ENCODE results near the gene MLLT3.

Gene MLLT3

DNA sequence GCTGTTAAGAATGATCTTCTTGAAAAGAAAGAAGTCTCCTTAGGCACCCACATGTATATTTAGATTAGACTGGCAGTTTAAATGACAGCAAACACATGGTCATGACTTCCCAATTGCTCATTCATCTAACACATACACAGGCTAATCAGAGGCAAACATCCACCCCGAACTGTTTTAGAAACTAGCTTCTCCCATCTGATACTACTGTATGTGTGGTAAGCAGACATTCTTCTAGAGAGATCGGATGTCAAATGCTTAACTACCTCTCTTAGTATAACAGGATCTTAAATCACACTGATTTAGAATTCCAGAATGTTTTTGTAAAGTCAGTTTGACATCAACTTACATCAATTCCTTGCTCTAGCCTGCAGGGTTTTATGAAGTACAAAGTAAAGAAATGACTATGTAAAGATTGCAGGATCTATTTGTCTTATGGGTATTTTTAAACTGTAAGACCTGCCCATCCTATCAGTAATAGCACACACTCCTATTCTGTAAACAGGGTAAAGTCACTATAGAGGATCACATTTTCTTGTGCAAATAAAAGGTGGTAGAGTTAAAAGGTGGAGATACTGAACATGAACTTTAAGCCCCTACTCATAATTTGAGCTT lies 239.7 kb downstream of the MLLT3 start:
- DNase-seq = no peak

DNA sequence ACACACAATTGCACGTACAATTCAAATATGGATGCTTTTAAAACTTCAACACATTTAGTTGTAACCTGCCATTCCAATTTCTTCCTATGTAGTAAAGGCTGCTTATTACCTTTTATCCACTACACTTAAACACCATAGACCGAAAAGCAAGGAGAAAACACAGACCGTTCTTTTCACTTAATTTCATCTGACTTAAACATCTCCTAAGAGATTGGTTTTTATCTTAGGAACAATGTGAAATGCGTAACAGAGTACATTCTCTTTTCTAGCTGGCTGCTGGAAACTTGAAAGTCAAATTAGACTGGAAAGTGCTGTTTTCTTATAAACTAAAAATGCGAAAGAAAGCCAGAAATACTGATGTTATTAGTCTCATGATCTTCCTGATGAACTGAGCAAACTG lies 241.8 kb downstream of the MLLT3 start:
- no peak for DNase-seq

DNA sequence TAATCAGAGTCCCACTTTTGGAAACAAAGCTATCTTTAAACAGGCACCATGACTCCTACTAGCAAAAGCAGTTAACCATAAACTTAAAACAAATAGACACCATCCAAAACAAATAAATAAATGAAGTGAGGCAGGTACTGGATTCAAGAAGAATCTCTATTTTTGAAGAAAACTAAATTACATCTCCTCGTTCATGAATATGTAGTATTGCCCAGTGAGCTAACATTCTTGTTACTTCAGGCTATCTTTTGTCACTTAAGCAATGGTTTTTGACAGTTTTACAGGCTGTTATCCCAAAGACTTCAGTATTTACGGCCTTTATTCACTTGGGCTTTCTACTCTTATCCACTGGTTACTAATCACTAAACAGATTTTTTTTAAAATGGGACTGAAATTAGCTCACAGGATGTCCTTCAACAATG lies 242.5 kb downstream of the MLLT3 start:
- DNase-seq = no peak

DNA sequence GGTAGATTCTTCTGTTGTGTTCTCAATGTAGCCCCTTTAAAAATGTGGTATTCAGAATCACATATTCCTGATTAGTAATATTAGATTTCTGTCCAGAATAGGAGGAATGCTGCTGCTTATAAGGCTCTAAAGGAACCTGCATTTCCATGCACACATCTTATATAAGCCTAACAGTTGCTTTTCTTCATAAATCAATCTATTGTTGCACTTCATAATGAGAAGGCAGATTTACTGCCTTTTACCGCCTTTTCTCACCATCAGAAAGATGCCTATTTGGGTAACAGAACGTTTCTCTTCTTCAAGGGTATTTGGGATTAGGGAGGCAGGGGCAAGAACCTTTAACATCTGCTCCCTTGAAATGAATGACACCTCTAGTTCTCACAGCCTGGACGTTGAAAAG lies 243.4 kb downstream of the MLLT3 start:
- DNase-seq = no peak

DNA sequence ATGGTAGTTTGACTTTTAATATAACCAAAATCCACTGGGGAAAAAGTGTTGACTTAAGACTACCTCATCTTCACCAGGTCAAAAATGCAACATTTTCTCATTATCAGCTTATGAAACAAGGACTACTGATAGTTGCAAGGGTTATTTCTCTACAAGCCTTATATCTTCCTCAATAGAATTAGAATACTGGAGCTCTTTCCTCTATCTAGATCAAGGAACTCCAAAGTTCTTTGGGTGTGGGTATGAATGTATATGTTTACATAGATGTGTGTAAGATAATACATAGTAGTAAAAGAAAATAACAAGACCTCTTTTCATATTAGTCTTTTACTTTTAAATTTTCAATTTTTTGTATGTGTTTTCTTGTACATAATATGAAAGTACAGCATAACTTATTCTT lies 244.5 kb downstream of the MLLT3 start:
- no peak for DNase-seq

DNA sequence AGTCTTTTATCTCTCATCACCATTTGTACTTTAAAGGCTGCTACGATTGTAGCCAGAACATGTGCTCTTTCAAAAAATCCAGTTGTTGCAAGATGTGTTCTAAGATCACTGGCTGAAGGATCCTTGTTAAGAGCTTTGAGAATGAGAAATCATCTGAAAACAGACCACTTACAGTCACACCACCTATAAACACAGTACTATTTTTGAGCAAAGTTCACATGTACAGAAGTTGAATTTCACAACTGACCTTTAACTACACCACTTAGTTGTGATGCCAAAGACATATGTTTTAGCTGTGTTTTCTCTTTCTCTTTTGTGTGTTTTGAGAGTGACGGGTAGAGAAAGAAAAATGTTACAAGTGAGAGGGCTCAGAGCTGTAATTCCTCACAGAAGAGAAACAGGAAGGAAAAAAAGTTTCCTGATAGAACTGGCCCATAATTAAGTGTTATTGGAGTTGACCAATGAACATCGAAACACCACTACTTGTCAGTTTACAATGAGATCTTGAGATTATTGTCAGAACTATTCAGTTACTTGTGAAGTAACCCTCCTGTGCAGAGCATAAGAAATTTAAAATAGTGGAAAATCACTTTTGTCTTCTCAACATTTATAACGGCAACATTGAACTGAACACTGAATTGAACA lies 245.4 kb downstream of the MLLT3 start:
- DNase-seq = no peak

DNA sequence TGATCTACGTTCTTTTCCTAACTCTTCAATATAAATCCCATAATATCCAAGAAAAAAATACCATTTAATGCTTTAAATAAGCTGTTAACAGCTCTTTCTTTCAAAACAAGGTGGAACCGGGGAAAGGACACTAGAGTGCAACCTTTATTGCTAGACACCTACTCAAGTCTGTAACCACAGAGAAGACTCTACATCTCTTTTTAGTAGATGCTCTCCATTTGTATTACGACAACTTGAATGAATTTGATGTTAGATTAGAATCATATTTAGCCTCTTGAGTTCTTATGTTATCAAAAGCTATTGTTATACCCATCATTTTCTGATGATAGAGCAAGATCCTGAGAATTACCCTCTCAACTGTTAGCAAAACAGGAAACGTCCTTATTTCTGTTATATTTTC lies 246.3 kb downstream of the MLLT3 start:
- DNase-seq = no peak

DNA sequence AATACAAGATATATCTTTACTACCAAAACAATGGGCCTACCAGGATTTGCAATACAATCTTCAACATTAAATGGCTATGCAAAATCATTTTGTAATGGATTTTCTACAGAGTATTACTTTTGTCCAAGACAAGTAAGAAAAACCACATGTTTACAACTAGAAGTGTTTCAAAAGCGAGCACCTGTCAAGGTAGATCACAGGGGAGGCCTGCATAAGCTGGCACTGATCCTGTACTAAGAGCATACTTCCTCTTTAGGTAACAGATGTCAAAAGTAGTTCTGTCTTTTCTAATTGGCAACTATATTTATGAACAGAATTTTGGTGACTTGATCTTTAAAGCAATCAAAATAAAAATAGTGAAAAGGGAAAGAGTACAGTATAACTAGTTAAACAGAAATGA lies 249.0 kb downstream of the MLLT3 start:
- no peak for DNase-seq

DNA sequence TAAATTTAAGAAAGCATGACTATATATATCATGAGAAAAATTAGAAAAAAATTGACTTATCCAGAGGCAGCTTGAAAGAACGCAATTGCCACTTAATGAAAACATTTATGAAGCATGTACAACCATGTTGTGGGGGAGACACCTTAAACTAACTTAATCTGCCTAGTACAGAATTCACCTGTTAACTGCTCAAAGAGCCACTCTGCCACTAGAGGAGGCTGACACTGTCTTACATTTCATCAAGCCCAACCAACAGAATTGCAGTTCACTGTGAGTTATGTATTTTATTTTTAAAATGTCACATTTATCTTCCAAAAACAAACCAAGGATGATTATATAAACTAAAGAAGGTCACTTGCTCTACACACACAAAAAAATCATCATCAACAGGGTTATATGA lies 252.9 kb downstream of the MLLT3 start:
- DNase-seq = no peak

DNA sequence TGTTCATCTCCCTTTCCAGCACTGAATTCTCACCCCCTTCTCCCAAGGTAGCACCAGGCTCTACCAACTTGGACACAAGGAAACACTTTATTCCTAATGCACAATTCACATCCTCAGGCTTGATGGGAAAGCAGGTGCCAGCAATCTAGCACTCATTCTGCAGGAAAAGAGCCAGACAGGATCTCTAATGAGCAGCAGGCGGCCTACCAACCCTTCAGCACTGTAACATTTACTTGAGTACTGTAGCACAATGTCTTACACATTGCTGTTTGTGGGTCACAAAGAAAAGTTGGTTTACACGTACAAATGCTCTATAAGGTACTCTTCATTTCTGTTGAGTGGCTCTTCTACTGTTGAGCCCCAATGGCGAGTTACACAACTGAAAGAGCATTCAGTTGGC lies 254.4 kb downstream of the MLLT3 start:
- DNase-seq = no peak

DNA sequence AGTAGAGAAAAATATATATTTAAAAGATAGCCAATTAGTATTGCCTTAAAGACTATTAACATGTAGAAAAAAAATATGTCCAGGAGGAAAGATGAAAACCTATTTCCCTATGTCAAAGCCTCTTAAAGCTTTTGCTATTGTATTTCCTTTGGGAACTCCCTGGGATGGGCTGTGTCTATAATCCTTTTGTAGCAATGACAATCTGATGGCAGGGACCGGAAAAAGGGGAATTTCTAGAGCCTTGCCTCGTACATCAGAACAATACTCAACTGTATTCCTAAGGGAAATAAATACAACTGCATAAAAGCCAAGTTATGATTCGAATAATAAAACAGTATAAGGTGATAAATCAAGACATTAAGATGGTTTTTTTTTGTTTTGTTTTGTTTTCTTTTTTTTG lies 257.3 kb downstream of the MLLT3 start:
- DNase-seq = no peak

DNA sequence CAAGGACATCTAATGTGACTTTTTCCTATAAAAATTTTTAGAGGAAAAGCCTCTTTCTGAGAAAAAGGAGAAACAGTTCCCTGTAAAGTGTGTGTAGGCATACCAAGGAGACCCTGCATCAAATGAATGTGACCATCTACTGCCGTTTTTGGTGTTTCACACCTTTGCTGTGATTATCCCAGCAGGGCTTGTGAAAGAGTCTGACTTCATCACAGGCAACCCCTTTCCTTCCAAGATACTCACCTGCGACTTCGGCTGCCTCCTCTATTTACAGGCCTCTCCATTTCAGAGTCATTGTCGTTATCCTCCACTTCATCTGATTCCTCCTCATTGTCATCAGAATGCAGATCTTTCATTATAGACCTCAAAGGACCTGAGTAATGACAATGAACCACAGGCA lies 259.1 kb downstream of the MLLT3 start:
- DNase-seq = no peak

DNA sequence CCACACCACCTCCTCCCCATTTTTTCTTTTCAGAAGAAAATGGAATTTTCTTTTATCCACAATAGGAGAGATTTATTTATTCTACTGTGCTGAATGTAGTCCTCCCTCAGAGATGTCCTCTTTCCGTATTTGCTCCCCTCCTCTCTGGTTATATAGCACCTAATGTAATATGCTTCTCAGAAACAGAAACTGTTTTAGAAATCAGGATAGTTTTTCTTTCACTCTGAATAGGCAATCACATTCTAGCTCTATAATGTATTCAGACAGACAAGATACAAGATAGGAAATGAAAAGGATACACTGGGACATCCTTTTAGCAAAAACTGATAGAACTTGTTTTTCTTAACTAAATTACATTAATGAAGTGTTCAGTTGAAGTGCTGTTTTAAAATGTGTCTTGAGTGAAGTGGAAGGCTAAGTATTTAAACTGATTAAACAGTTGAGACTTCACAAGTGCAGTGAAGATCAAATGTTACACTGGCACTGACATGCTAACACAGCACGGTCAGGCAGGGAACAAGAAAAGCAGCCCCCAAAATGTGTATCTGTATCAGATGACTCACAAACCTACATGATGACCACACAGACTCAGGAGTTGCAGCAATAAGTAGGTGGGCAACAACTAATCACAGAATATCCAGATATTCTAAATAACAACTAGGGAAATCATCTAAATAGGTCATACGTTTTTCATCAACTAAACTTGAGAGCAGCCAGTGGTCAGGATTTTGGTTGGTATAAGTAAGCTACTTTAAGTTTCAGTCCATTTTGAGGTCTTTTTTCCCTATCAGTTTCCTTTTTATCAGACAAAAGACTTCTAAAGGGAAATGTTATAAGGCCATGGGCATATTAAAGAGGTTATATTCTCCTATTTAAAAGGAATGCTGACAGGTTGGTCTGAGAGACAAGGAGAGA lies 260.4 kb downstream of the MLLT3 start:
- no peak for DNase-seq

DNA sequence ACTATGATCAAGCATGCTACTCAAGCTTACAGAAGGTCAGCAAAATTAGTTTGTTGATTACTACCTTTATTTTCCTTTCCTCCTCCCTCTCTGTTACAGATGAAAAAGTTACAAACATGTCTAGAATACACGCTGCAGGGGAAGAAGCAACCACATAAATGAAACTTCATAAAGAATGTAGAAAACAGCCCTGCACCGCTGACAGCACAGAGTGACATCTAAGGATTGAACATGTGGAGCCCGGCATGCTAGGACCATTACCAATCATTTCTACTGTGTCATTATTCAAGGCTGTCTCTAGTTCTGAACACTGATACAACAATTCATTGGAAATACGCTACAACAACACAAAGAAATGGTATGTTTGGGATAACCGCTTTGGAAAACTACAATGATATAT lies 261.1 kb downstream of the MLLT3 start:
- no peak for DNase-seq

DNA sequence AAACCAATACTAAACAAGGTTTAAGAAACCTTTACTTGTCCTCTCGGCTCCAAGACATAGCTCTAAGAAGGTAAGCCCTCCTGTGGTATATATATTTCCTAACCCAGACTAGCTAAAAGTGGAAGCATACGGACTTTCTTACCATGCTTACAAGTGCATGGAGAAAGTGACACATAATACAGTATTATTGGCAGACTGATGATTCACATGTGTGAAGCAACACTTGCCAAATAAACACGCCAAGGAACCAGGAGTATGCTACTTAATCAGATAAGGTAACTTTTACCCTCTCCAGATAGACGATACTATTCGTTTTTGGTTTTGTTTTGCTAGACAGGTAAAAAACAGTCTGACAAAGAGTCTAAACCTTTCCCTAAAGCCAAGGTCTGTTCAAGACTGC lies 264.1 kb downstream of the MLLT3 start:
- DNase-seq = no peak

DNA sequence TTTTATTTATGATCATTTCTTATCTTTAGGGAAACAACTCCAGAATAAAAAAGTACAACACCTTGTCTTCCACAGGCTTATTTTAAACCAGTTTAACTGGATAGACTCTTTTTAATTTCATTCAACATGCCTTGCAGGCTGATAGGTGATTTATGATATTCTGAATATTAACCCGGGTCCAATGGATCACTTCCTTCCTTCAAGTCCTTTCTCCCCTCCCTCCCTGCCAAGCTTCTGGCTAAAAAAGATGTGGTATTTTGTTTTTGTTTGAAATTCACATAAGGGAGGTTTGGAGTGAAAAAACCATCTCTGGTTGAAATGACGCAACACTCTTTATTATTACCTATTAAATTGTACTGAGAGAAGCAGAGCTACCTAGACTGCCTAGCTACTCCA lies 265.3 kb downstream of the MLLT3 start:
- DNase-seq = no peak

DNA sequence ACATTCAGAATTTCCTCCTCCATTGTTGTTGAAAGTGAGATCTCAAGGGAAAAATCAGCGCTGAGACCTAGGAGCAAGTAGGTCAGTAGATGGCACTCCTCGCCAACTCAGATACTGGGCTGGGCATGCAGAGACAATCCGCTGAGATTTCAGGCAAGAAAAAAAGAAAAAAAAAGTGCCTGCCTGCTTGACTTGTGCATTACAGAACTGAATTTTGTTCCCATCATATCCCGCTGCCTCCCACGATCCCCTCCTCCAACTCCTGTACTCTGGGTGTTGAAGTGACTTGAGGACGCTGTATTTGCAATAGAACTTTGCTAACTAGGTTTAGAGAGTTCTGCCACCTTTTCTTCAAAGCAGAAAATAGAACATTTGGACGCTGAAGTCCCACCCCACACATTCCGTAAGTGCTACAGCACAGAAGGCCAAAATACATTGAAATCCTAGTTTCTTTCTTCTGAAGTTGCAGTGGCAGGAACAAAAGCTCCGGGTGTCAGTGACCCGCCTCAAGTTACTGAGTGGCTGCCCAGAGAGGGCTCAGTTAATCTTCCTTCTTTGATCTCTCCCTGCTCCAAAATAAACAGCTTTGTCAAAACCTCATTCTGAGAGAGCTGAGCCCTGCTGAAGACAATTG lies 265.8 kb downstream of the MLLT3 start:
- DNase-seq = peak in 48 of 56 donors; percentile 6 to 78 (median 42)

DNA sequence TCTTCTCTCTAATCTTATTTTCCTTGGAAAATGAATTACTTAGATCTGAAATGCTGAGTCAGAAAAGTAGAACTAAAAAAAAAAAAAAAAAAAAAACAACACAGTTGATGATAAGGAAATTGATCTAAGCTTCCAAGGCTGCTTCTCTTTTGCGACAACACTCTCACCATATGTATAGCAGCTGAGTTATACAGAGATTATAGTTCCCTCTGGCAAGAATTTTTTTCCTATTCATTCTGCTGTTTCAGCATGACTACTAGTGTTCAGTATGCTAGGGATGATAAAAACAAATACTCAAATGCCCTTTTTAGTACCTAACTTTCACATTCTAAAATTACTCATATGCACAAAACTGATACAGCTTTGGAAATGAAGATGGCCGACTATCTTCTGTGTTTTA lies 267.3 kb downstream of the MLLT3 start:
- DNase-seq = no peak

DNA sequence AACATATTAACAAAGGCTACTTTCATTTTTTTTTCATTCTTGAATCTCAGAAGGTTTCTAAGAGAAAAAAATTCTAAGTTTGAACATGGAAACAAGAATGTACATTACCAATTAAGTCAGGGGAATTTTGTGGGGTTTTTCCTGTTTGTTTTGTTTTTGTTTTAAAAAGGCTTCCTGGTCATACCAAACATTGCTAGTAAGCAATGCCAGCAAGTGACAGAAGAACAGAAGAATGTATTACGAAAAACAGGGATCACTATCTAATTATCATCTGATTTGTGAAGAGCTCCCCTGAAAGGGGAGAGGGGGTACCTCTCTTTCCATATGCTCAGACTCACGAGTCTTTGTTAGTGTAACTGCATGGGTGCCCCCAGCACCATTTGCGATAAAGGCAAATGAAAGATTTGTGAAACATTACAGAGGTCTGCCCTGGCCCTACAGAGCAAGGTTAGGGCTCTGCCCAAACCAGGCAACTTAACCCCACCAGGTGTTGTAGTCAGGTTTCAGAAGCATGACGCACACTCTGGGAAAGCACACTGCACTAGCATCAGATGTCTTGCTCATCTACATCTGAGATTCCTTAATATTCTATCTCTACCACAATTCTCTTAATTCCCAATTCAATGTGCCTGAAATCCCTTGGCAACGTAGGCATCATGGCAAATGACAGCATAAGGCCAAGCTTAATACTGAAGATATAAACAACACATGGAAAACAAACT lies 268.2 kb downstream of the MLLT3 start:
- no peak for DNase-seq

DNA sequence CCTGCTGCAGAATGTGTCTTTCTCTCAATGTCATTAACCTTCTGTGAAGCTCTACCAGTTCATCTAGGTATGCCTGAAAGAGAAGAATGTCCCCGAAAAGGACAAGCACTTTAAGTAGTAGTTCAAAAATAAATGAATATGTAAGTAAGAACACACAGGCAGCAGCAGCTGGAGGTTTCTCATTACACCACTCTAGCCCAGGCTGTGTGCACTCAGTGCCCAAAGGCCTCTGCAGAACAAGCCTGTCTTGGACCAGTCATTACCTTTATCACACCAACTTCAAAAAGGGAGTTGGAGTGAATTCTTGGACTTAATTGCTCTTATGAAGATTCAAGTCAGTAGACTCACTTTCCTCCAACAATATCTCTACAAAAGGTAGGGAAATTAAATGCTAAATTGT lies 268.8 kb downstream of the MLLT3 start:
- DNase-seq = no peak

DNA sequence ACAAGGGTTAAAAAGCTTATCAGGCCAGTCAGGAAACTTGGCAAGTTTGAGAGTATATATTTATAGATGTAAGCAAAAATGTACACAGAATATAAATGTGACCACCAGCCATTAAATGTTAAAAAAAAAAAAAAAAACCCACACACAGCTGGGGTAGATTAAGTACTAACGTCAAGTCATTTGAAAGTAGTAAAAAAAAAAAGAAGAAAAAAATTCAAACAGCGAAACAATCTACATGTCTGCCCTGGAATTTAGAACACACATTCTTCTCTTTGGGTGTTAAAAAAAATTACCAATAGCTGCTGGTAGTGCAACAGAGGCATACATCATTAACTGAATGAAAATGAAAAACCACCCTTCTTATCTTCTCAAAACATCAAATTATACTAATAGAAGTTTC lies 269.7 kb downstream of the MLLT3 start:
- DNase-seq = no peak

DNA sequence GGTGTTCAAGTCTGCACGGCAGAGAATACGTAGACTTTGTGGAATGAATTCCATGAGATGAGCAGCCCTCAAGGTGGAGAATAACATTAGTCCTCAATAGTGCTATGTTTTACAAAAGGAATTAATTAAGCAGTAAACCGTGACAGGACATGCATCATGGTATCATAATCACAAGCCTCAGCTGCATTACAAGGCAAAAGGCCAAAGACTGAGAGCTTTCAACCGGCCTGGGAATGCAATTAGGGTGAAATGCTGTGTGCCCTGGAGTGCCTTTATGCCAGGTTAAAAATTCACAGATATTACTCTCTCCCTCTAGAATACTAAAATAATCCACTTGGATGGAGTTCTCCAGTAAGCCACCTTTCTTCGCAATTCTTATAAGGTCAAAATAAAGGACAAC lies 270.6 kb downstream of the MLLT3 start:
- DNase-seq = no peak

All from amygdala (tissue), 56 donors.